DOHH2 (cell line): ENCODE measurements around the gene CCDC51.

ENCODE experiments used
- H3F3A ChIP-seq: fragments of 200-600 bp; sonication (generic), shearing (Covaris generic); 2 replicates; pipeline ENCODE4 v1.6.0; 2016; ENCODE audit warnings: antibody characterized with exemption, mild to moderate bottlenecking; ENCODE audit not compliant: control insufficient read depth, insufficient read depth
- H3K27ac ChIP-seq: fragments of 200-600 bp; sonication (generic); 2 replicates; pipeline ENCODE4 v1.5.1; 2014; ENCODE audit warnings: low read depth, mild to moderate bottlenecking, low read length, moderate library complexity
- H3K27me3 ChIP-seq: fragments of 200-600 bp; sonication (generic); 2 replicates; pipeline ENCODE4 v1.6.1; 2014; ENCODE audit warnings: mild to moderate bottlenecking, low read length, mixed read lengths; ENCODE audit not compliant: control insufficient read depth
- H3K36me3 ChIP-seq: fragments of 200-600 bp; sonication (generic); 2 replicates; pipeline ENCODE4 v1.6.1; 2014; ENCODE audit warnings: mild to moderate bottlenecking, low read length, moderate library complexity, mixed read lengths; ENCODE audit not compliant: control insufficient read depth
- H3K4me1 ChIP-seq: fragments of 200-600 bp; sonication (generic); 2 replicates; pipeline ENCODE4 v1.6.1; 2014; ENCODE audit warnings: mild to moderate bottlenecking, low read length, mixed read lengths; ENCODE audit not compliant: control insufficient read depth
- H3K4me2 ChIP-seq: fragments of 200-600 bp; sonication (generic); 2 replicates; pipeline ENCODE4 v1.6.0; 2014; ENCODE audit warnings: mild to moderate bottlenecking, low read length, moderate library complexity
- H3K4me3 ChIP-seq: fragments of 200-600 bp; sonication (generic); 2 replicates; pipeline ENCODE4 v1.5.1; 2014; ENCODE audit warnings: mild to moderate bottlenecking, low read length, mixed read lengths
- H3K79me2 ChIP-seq: fragments of 200-600 bp; sonication (generic); 2 replicates; pipeline ENCODE4 v1.6.1; 2014; ENCODE audit warnings: mild to moderate bottlenecking, low read length, mixed read lengths; ENCODE audit not compliant: control insufficient read depth
- H3K9me2 ChIP-seq: fragments of 200-600 bp; sonication (generic); replicated peaks from 2 replicates; pipeline ENCODE4 v1.6.1; 2014; ENCODE audit warnings: mild to moderate bottlenecking, low read length, mixed read lengths; ENCODE audit not compliant: control insufficient read depth
- H3K9me3 ChIP-seq: fragments of 200-600 bp; sonication (generic); 2 replicates; pipeline ENCODE4 v1.6.1; 2014; ENCODE audit warnings: antibody characterized with exemption, low read length, mixed read lengths; ENCODE audit not compliant: control insufficient read depth, insufficient read depth
- H4K20me1 ChIP-seq: fragments of 200-600 bp; sonication (generic); 2 replicates; pipeline ENCODE4 v1.6.0; 2014; ENCODE audit warnings: low read depth, mild to moderate bottlenecking, antibody characterized with exemption, low read length, moderate library complexity; ENCODE audit not compliant: control insufficient read depth, insufficient read depth
- CTCF ChIP-seq: fragments of 200-600 bp; sonication (generic); IDR thresholded peaks from one replicate; pipeline ENCODE4 v1.5.1; 2014; ENCODE audit warnings: antibody characterized with exemption, mild to moderate bottlenecking, low read depth, low read length; ENCODE audit not compliant: poor library complexity, severe bottlenecking
- EZH2phosphoT487 ChIP-seq: fragments of 200-600 bp; sonication (generic); IDR thresholded peaks from 2 replicates; pipeline ENCODE4 v1.6.1; 2017; ENCODE audit warnings: borderline replicate concordance, mild to moderate bottlenecking, antibody characterized with exemption, low read length, moderate library complexity, mixed read lengths

The CCDC51 gene

GRCh38 chr3:48413611-48414010, 26.3 kb downstream of the CCDC51 start:
- H3K4me3 ChIP-seq: no peak overlapping the region
- TF ChIP-seq CTCF: no peak
- no peaks in the 10 kb centered on the region for H3K9me2 ChIP-seq
- H4K20me1 ChIP-seq: no peaks in the 10 kb centered on the region
- H3K27me3 ChIP-seq: no peaks in the 10 kb centered on the region
- H3K4me2 ChIP-seq: no peak overlapping the region
- no peaks in the 10 kb centered on the region for H3K9me3 ChIP-seq
- H3K36me3 ChIP-seq: no peaks in the 10 kb centered on the region
- no peaks in the 10 kb centered on the region for H3K79me2 ChIP-seq
- no peaks in the 10 kb centered on the region for H3F3A ChIP-seq
- H3K4me1 ChIP-seq: no peaks in the 10 kb centered on the region
- H3K27ac ChIP-seq: no peak overlapping the region

GRCh38 chr3:48413086-48413485, 26.8 kb downstream of the CCDC51 start:
- no peaks in the 10 kb centered on the region for H3K27me3 ChIP-seq
- H4K20me1 ChIP-seq: no peaks in the 10 kb centered on the region
- no peaks in the 10 kb centered on the region for H3K9me2 ChIP-seq
- no peaks in the 10 kb centered on the region for H3K79me2 ChIP-seq
- no peaks in the 10 kb centered on the region for H3K4me1 ChIP-seq
- no peaks in the 10 kb centered on the region for H3K9me3 ChIP-seq
- H3K4me2 ChIP-seq: no peak overlapping the region
- no peaks in the 10 kb centered on the region for H3F3A ChIP-seq
- no peak overlapping the region for H3K27ac ChIP-seq
- no peak overlapping the region for H3K4me3 ChIP-seq
- TF ChIP-seq EZH2phosphoT487 (no peak), CTCF (no peak)
- H3K36me3 ChIP-seq: no peaks in the 10 kb centered on the region

GRCh38 chr3:48412375-48413001, 27.4 kb downstream of the CCDC51 start:
- no peak overlapping the region for H3K4me3 ChIP-seq
- H3K79me2 ChIP-seq: no peaks in the 10 kb centered on the region
- H3K27me3 ChIP-seq: no peaks in the 10 kb centered on the region
- no peaks in the 10 kb centered on the region for H3K9me3 ChIP-seq
- H3K9me2 ChIP-seq: no peaks in the 10 kb centered on the region
- no peak overlapping the region for H3K4me2 ChIP-seq
- H3K27ac ChIP-seq: no peak overlapping the region
- TF ChIP-seq CTCF (no peak), EZH2phosphoT487 (no peak)
- no peaks in the 10 kb centered on the region for H3F3A ChIP-seq
- H3K4me1 ChIP-seq: no peaks in the 10 kb centered on the region
- no peaks in the 10 kb centered on the region for H4K20me1 ChIP-seq
- no peaks in the 10 kb centered on the region for H3K36me3 ChIP-seq
